ENCODE data around the gene INPP4A.

INPP4A gene

GRCh38 chr2:98505971-98506664 is 61.5 kb downstream of the INPP4A start:
- TF ChIP-seq CTCF (IDR thresholded peaks at IDR 0.05; ENCODE audit: control insufficient read depth, insufficient read depth, low read depth, low read length, missing control alignments), result no peak
- DNase-seq (ENCODE audit: low read depth), result no peak
- H3K4me3 ChIP-seq (ENCODE audit: control insufficient read depth, low read depth, low read length), result no peak overlapping the region

- H3K4me3 ChIP-seq (ENCODE audit: control insufficient read depth, low read depth, low read length), result no peak overlapping the region
- no peak for TF ChIP-seq CTCF (IDR thresholded peaks at IDR 0.05; ENCODE audit: control insufficient read depth, insufficient read depth, low read depth, low read length, missing control alignments)
- no peak for DNase-seq (ENCODE audit: low read depth)
Observed at GRCh38 chr2:98506881-98507280, 62.2 kb downstream of the INPP4A start.

GRCh38 chr2:98507461-98507860 is 62.8 kb downstream of the INPP4A start:
- no peak for TF ChIP-seq CTCF (IDR thresholded peaks at IDR 0.05; ENCODE audit: control insufficient read depth, insufficient read depth, low read depth, low read length, missing control alignments)
- H3K4me3 ChIP-seq (ENCODE audit: control insufficient read depth, low read depth, low read length), result no peak overlapping the region
- DNase-seq (ENCODE audit: low read depth), result no peak

- DNase-seq (ENCODE audit: low read depth), result no peak
- TF ChIP-seq CTCF (IDR thresholded peaks at IDR 0.05; ENCODE audit: control insufficient read depth, insufficient read depth, low read depth, low read length, missing control alignments), result no peak
- no peak overlapping the region for H3K4me3 ChIP-seq (ENCODE audit: control insufficient read depth, low read depth, low read length)
Observed at GRCh38 chr2:98507891-98508708, 63.4 kb downstream of the INPP4A start.

- no peak for DNase-seq (ENCODE audit: low read depth)
- no peak overlapping the region for H3K4me3 ChIP-seq (ENCODE audit: control insufficient read depth, low read depth, low read length)
- TF ChIP-seq CTCF (IDR thresholded peaks at IDR 0.05; ENCODE audit: control insufficient read depth, insufficient read depth, low read depth, low read length, missing control alignments), result no peak
Observed at GRCh38 chr2:98508709-98509066, 64.0 kb downstream of the INPP4A start.

- DNase-seq (ENCODE audit: low read depth), result no peak
- no peak for TF ChIP-seq CTCF (IDR thresholded peaks at IDR 0.05; ENCODE audit: control insufficient read depth, insufficient read depth, low read depth, low read length, missing control alignments)
- no peak overlapping the region for H3K4me3 ChIP-seq (ENCODE audit: control insufficient read depth, low read depth, low read length)
Observed at GRCh38 chr2:98509542-98510321, 65.1 kb downstream of the INPP4A start.

All from AG09309 (cell line).